ENCODE measurements around the gene TST. TPM values are rescaled to one million over a fixed set of nuclear protein-coding genes. Genes with fewer than 3 reads are reported as not detected.

Gene TST
- total and polyA plus RNA-seq, 2 of the 8 experiments (the other 6 are each of a cell fraction or from before 2014, with no cell fraction given), result 22.6 to 61.6 TPM

GRCh38 chr22:36968249-36968964, 50.8 kb downstream of the TST start:
- H3K23me2 ChIP-seq (ENCODE audit: low read depth, low read length), result no peaks in the 10 kb centered on the region
- H4K20me1 ChIP-seq (replicated peaks in 1 of 2; ENCODE audit: control insufficient read depth in 1 of 2, insufficient read depth in 2 of 2, low read length in 2 of 2), result no peaks in the 10 kb centered on the region
- H3K4me3 ChIP-seq (ENCODE audit: extremely low read depth in 1 of 4, insufficient read depth in 2 of 4, low read depth in 3 of 4, low read length in 4 of 4), result no peak overlapping the region
- H3K79me1 ChIP-seq (ENCODE audit: low read depth, low read length), result no peaks in the 10 kb centered on the region
- no peak overlapping the region for H4K8ac ChIP-seq (ENCODE audit: extremely low read depth, insufficient read depth, low read length)
- H3K56ac ChIP-seq (replicated peaks; ENCODE audit: insufficient read length, low read depth, low read length), result no peak overlapping the region
- no peak for DNase-seq (ENCODE audit: low read depth in 1 of 2, low spot score in 2 of 2)
- H3K4me2 ChIP-seq (ENCODE audit: insufficient read depth in 1 of 2, low read depth in 2 of 2, low read length in 2 of 2), result no peak overlapping the region
- no peak overlapping the region for H2BK5ac ChIP-seq (ENCODE audit: low read depth, low read length)
- no peak overlapping the region for H3K27ac ChIP-seq (ENCODE audit: low read depth, low read length)
- H3K14ac ChIP-seq (ENCODE audit: insufficient read length), result no peak overlapping the region
- POLR2A ChIA-PET (ENCODE audit: partially characterized antibody), result no interaction called here
- no peaks in the 10 kb centered on the region for H3K36me3 ChIP-seq (ENCODE audit: control insufficient read depth in 2 of 4, insufficient read depth in 4 of 4, low read length in 3 of 4)
- no peak overlapping the region for H4K91ac ChIP-seq (replicated peaks; ENCODE audit: insufficient read length, low read length)
- no peaks in the 10 kb centered on the region for H3K4me1 ChIP-seq (replicated peaks in 1 of 4; ENCODE audit: control insufficient read depth in 3 of 4, insufficient read depth in 4 of 4, low read length in 3 of 4)
- no peak overlapping the region for H2BK120ac ChIP-seq (replicated peaks; ENCODE audit: low read depth, low read length)
- H3K9me3 ChIP-seq (ENCODE audit: insufficient read depth in 2 of 2, low read depth in 1 of 2, low read length in 1 of 2), result no peaks in the 10 kb centered on the region
- H3K18ac ChIP-seq (ENCODE audit: extremely low read depth, low read length), result no peak overlapping the region
- no peaks in the 10 kb centered on the region; a peak in 1 of 7 replicates for H3K27me3 ChIP-seq (replicated peaks in 1 of 4; ENCODE audit: control insufficient read depth in 3 of 4, extremely low read depth in 1 of 4, insufficient read depth in 3 of 4, low read length in 3 of 4)
- H4K5ac ChIP-seq (ENCODE audit: insufficient read length, low read depth, low read length), result no peak overlapping the region
- TF ChIP-seq POU5F1 (IDR thresholded peaks at IDR 0.05; ENCODE audit: low read depth, low read length), result no peak
- no peak for TF ChIP-seq SIX5 (IDR thresholded peaks at IDR 0.05; ENCODE audit: low read depth, low read length)
- no peak overlapping the region for H2BK12ac ChIP-seq (ENCODE audit: low read depth, low read length)
- H3K79me2 ChIP-seq (ENCODE audit: control insufficient read depth in 1 of 2, insufficient read depth in 2 of 2, low read length in 2 of 2), result no peaks in the 10 kb centered on the region
- H2BK20ac ChIP-seq (ENCODE audit: low read length), result no peak overlapping the region
- H3K23ac ChIP-seq (ENCODE audit: insufficient read length), result no peak overlapping the region
- H2BK15ac ChIP-seq (ENCODE audit: low read length), result no peak overlapping the region
- no peak for FAIRE-seq
- no peak overlapping the region for H2AFZ ChIP-seq (ENCODE audit: low read length)
- CTCF ChIA-PET (ENCODE audit: partially characterized antibody), result interaction anchor here (0.9 to 8.2 kb wide), 4 partner anchors 8 to 112 kb away, joined by 3 to 68 read pairs (median 8); no protein-coding TSS in a partner anchor
- no peak overlapping the region for H3K9ac ChIP-seq (replicated peaks in 1 of 4; ENCODE audit: extremely low read depth in 1 of 4, low read depth in 3 of 4, low read length in 3 of 4)
- WGBS, 2 experiments (ENCODE audit: extremely low coverage in 1 of 2, insufficient coverage in 1 of 2, insufficient read length in 1 of 2, insufficient replicate concordance in 2 of 2, low coverage in 1 of 2, low lambda C conversion rate in 2 of 2, missing lambda C conversion rate in 1 of 2), result 91% methylated on average over 5 of the region's 5 CpGs; no CpG with 5 or more reads in 1 of the 2 experiments
- H3K4ac ChIP-seq (replicated peaks; ENCODE audit: insufficient read length, low read depth, low read length), result no peak overlapping the region
- H2AK5ac ChIP-seq (ENCODE audit: low read depth, low read length), result no peak overlapping the region

Measured in H1 (cell line).